IMR-90 (cell line): ENCODE results near the gene ABHD12. TPM values are rescaled to one million over a fixed set of nuclear protein-coding genes. Genes with fewer than 3 reads are reported as not detected.

Experiments used
- ATAC-seq: fragments of 200-7000 bp; cut with Tn5 transposase; 2 replicates; pipeline ENCODE4 v1.9.1; 2020; ENCODE audit warnings: low read depth, mild to moderate bottlenecking, moderate library complexity
- BruUV-seq: library from RNA; stranded (reverse); fragments of 400-500 nt; replicated peaks from 2 replicates; lab custom pipeline; 2021; lab: Mats Ljungman, UMichigan
- CTCF ChIA-PET: fragments of 300-600 bp; formaldehyde crosslinking; extraction: SDS; loops from one replicate; lab custom pipeline; 2021; ENCODE audit warnings: antibody characterized with exemption; lab: Yijun Ruan, JAX
- POLR2A ChIA-PET: fragments of 300-600 bp; sonication (Branson Sonifier 250); formaldehyde crosslinking; loops from one replicate; lab custom pipeline; 2022; ENCODE audit warnings: antibody characterized with exemption; ENCODE audit not compliant: unreplicated experiment; lab: Charles Lee
- DNase-seq: peaks from one replicate; pipeline ENCODE4 v3.0.0; 2013
- H2AFZ ChIP-seq: replicated peaks from 2 replicates; pipeline ENCODE3; 2013; ENCODE audit warnings: low read length, mild to moderate bottlenecking; ENCODE audit not compliant: poor library complexity
- H2AK5ac ChIP-seq: 2 replicates; pipeline ENCODE4 v1.6.1; 2013; ENCODE audit warnings: low read depth, low read length, inconsistent platforms
- H2AK9ac ChIP-seq: replicated peaks from 2 replicates; pipeline ENCODE3; 2013; ENCODE audit warnings: mild to moderate bottlenecking, low read depth, low read length, moderate library complexity; ENCODE audit not compliant: poor library complexity
- H2BK120ac ChIP-seq: 2 replicates; pipeline ENCODE4 v1.6.1; 2013; ENCODE audit warnings: low read depth, low read length, inconsistent platforms
- H2BK15ac ChIP-seq: 3 replicates; pipeline ENCODE4 v1.6.1; 2013; ENCODE audit warnings: low read depth, low read length, inconsistent platforms
- H2BK20ac ChIP-seq: 2 replicates; pipeline ENCODE4 v1.6.1; 2013; ENCODE audit warnings: low read depth, mild to moderate bottlenecking, inconsistent platforms, low read length, moderate library complexity
- H2BK5ac ChIP-seq: 2 replicates; pipeline ENCODE4 v1.6.1; 2013; ENCODE audit warnings: mild to moderate bottlenecking, low read depth, low read length, inconsistent platforms; ENCODE audit not compliant: poor library complexity, severe bottlenecking
- H3K14ac ChIP-seq: replicated peaks from 2 replicates; pipeline ENCODE4 v1.6.1; 2013; ENCODE audit warnings: low read depth, low read length, inconsistent platforms
- H3K18ac ChIP-seq: 2 replicates; pipeline ENCODE4 v1.6.1; 2013; ENCODE audit warnings: low read depth, low read length, control low read depth
- H3K23ac ChIP-seq: 2 replicates; pipeline ENCODE4 v1.6.1; 2013; ENCODE audit warnings: low read depth, low read length, inconsistent platforms
- H3K27ac ChIP-seq: 2 replicates; pipeline ENCODE4 v1.5.1; 2013; ENCODE audit warnings: mild to moderate bottlenecking, control low read depth, low read length; ENCODE audit not compliant: insufficient read depth
- H3K27me3 ChIP-seq: 2 replicates; pipeline ENCODE4 v1.6.1; 2013; ENCODE audit warnings: low read length; ENCODE audit not compliant: control insufficient read depth, insufficient read depth
- H3K36me3 ChIP-seq: 2 replicates; pipeline ENCODE4 v1.6.1; 2013; ENCODE audit warnings: low read length, mixed read lengths; ENCODE audit not compliant: control insufficient read depth, insufficient read depth
- H3K4ac ChIP-seq: 2 replicates; pipeline ENCODE4 v1.6.1; 2013; ENCODE audit warnings: low read depth, low read length, inconsistent platforms
- H3K4me1 ChIP-seq: 2 replicates; pipeline ENCODE4 v1.6.1; 2013; ENCODE audit warnings: low read length, mixed read lengths; ENCODE audit not compliant: control insufficient read depth, insufficient read depth
- H3K4me2 ChIP-seq: 2 replicates; pipeline ENCODE4 v1.6.1; 2013; ENCODE audit warnings: low read depth, mild to moderate bottlenecking, control low read depth, low read length, moderate library complexity
- H3K4me3 ChIP-seq: 2 replicates; pipeline ENCODE4 v1.5.1; 2013; ENCODE audit warnings: low read depth, mild to moderate bottlenecking, control low read depth, low read length, moderate library complexity; ENCODE audit not compliant: insufficient read depth
- H3K56ac ChIP-seq: 2 replicates; pipeline ENCODE4 v1.6.1; 2013; ENCODE audit warnings: low read length, inconsistent platforms; ENCODE audit not compliant: insufficient read depth; ENCODE audit errors: extremely low read depth
- H3K79me1 ChIP-seq, 2 experiments: 2 replicates each; pipeline ENCODE4 v1.6.1; 2013; ENCODE audit warnings: low read length in 2 of 2, inconsistent platforms in 1 of 2, low read depth in 1 of 2
- H3K9ac ChIP-seq: 2 replicates; pipeline ENCODE4 v1.6.1; 2013; ENCODE audit warnings: low read depth, low read length, control low read depth
- H3K9me1 ChIP-seq: 2 replicates; pipeline ENCODE4 v1.6.1; 2013; ENCODE audit warnings: low read length, inconsistent platforms; ENCODE audit not compliant: insufficient read depth
- H3K9me3 ChIP-seq: 2 replicates; pipeline ENCODE4 v1.6.1; 2013; ENCODE audit warnings: low read length; ENCODE audit not compliant: control insufficient read depth, insufficient read depth
- H4K20me1 ChIP-seq: 2 replicates; pipeline ENCODE4 v1.6.1; 2013; ENCODE audit warnings: low read length, inconsistent platforms; ENCODE audit not compliant: insufficient read depth
- H4K5ac ChIP-seq: 2 replicates; pipeline ENCODE4 v1.6.1; 2013; ENCODE audit warnings: mild to moderate bottlenecking, low read depth, low read length, control low read depth
- H4K8ac ChIP-seq, 2 experiments: 2 replicates each; pipeline ENCODE4 v1.6.1; 2013; ENCODE audit warnings: low read depth in 2 of 2, low read length in 2 of 2, control low read depth in 1 of 2, inconsistent platforms in 1 of 2
- H4K91ac ChIP-seq: 2 replicates; pipeline ENCODE4 v1.6.1; 2013; ENCODE audit warnings: low read depth, low read length, inconsistent platforms; ENCODE audit not compliant: insufficient read depth
- CHD1 ChIP-seq: IDR thresholded peaks from 2 replicates; pipeline ENCODE4 v1.6.1; 2012; ENCODE audit warnings: low read depth, low read length, improper control_type of control experiment
- CTCF ChIP-seq: conservative IDR thresholded peaks from 2 replicates; pipeline ENCODE4 v1.5.1; 2012; ENCODE audit warnings: mild to moderate bottlenecking, low read depth, low read length, improper control_type of control experiment
- RFX5 ChIP-seq: IDR thresholded peaks from 2 replicates; pipeline ENCODE4 v1.8.0; 2012; ENCODE audit warnings: low read depth, mild to moderate bottlenecking, low read length, moderate library complexity
- WGBS, 2 experiments: methylation state at CpG; one replicate each; pipeline versions ENCODE4 v1.1.5 to v1.1.7; 2013; ENCODE audit warnings: missing lambda C conversion rate in 2 of 2; ENCODE audit not compliant: insufficient read length in 1 of 2; ENCODE audit errors: extremely low coverage in 2 of 2; 5-methylcytosine and 5-hydroxymethylcytosine counted together
- dilution Hi-C: fragments of 300-500 bp; cut with HindIII; formaldehyde crosslinking; loops from one replicate; pipeline ENCODE4 v1.14.3; 2018; ENCODE audit warnings: low sequenced_read_pairs; ENCODE audit not compliant: unreplicated experiment
- in situ Hi-C: fragments of 300-500 bp; cut with MboI; formaldehyde crosslinking; loops from 3 replicates; pipeline ENCODE4 v1.14.3; 2019; ENCODE audit warnings: low sequenced_read_pairs, inconsistent platforms, mixed read lengths
- intact Hi-C: fragments of 100-400 bp; cut with micrococcal nuclease; formaldehyde crosslinking; loops from 2 replicates; pipeline ENCODE4 v1.10.0; 2022
- polyA plus RNA-seq, 3 experiments: library from polyadenylated mRNA; depleted of rRNA; stranded (reverse); fragments of >200 nt; gene quantifications; 2 replicates each; pipeline ENCODE4 v1.2.3, GENCODE V29; 2012; ENCODE audit warnings: low replicate concordance in 1 of 3
- total RNA-seq: library from RNA; depleted of rRNA; stranded (reverse); fragments of >200 nt; gene quantifications from 2 replicates; pipeline ENCODE4 v1.2.3, GENCODE V29; 2012

ABHD12 gene
- total and polyA plus RNA-seq, 2 of the 4 experiments (the other 2 are of a cell fraction), result 80.7 to 108 TPM

GRCh38 chr20:25285091-25285647 is 105.5 kb downstream of the ABHD12 start:
- Histone ChIP-seq H2BK5ac (no peak overlapping the region), H2AK9ac (peak overlapping the region; percentile 6), H3K27ac (no peak overlapping the region), H4K5ac (no peak overlapping the region), H3K27me3 (no peaks in the 10 kb centered on the region), H2BK120ac (no peak overlapping the region), H3K9me1 (no peaks in the 10 kb centered on the region; the same call in 1 of the 2 replicates), H3K14ac (no peak overlapping the region), H3K4ac (no peak overlapping the region), H2BK15ac (no peak overlapping the region), H2AFZ (peak overlapping the region; percentile 14), H3K23ac (no peak overlapping the region), H2BK20ac (no peak overlapping the region), H4K20me1 (peaks cover 5% of the 10 kb centered on the region), H3K4me1 (no peaks in the 10 kb centered on the region), H3K4me2 (no peak overlapping the region), H3K9ac (no peak overlapping the region), H3K56ac (no peak overlapping the region), H3K9me3 (no peaks in the 10 kb centered on the region), H3K79me1 (peaks cover 0 to 23% of the 10 kb centered on the region in 2 experiments; a peak in 2 of 4 replicates), H4K8ac (no peak overlapping the region), H2AK5ac (no peak overlapping the region), H3K18ac (no peak overlapping the region), H3K36me3 (peaks cover 74% of the 10 kb centered on the region), H3K4me3 (no peak overlapping the region), H4K91ac (no peak overlapping the region)
- ChIA-PET CTCF (no interaction called here), POLR2A (no interaction called here)
- intact Hi-C loops, result no loop called here
- dilution Hi-C loops, result no loop called here
- ATAC-seq, result no peak
- BruUV-seq, result no TSS peak
- no peak for DNase-seq
- 86% methylated on average over 8 of the region's 26 CpGs; no CpG with 5 or more reads in 1 of the 2 experiments for WGBS, 2 experiments
- no peak for TF ChIP-seq RFX5
- 0 out of 2 replicates have a peak, but pooled peaks have one; percentile 3 for TF ChIP-seq CTCF
- TF ChIP-seq CHD1, result no peak
- in situ Hi-C loops, result no loop called here
